Endothelial cell (in vitro differentiated cells): Measurements from ENCODE around the gene SPTBN5. TPM values are rescaled to one million over a fixed set of nuclear protein-coding genes. Genes with fewer than 3 reads are reported as not detected.

Experiments
- DNase-seq: peaks from one replicate; pipeline ENCODE4 v3.0.0; 2021; ENCODE audit warnings: low spot score
- H3K27ac Mint-ChIP-seq: one replicate; pipeline ENCODE4 v1.8.0; 2021; ENCODE audit warnings: mixed read lengths, inconsistent platforms; ENCODE audit not compliant: unreplicated experiment
- H3K27me3 Mint-ChIP-seq: one replicate; pipeline ENCODE4 v1.8.0; 2021; ENCODE audit warnings: mild to moderate bottlenecking, moderate library complexity, mixed read lengths, inconsistent platforms; ENCODE audit not compliant: unreplicated experiment
- H3K36me3 Mint-ChIP-seq: one replicate; pipeline ENCODE4 v1.8.0; 2021; ENCODE audit warnings: mild to moderate bottlenecking, low read depth, mixed read lengths, inconsistent platforms; ENCODE audit not compliant: unreplicated experiment
- H3K4me1 Mint-ChIP-seq: one replicate; pipeline ENCODE4 v1.8.0; 2021; ENCODE audit warnings: mild to moderate bottlenecking, mixed read lengths, inconsistent platforms; ENCODE audit not compliant: unreplicated experiment
- H3K4me3 Mint-ChIP-seq: one replicate; pipeline ENCODE4 v1.8.0; 2021; ENCODE audit warnings: mild to moderate bottlenecking, mixed read lengths, inconsistent platforms; ENCODE audit not compliant: unreplicated experiment
- H3K9me3 Mint-ChIP-seq: one replicate; pipeline ENCODE4 v1.8.0; 2021; ENCODE audit warnings: mixed read lengths, inconsistent platforms; ENCODE audit not compliant: unreplicated experiment
- CTCF ChIP-seq: fragments of 200-600 bp; sonication (generic); IDR thresholded peaks from one replicate; pipeline ENCODE4 v1.5.0; 2021; ENCODE audit warnings: antibody characterized with exemption; ENCODE audit not compliant: unreplicated experiment
- total RNA-seq: library from RNA; stranded (reverse); fragmentation: NEBNext Ultra II Directional; extraction: Animal tissue kit (Norgen Biotek cat#: 25700); gene quantifications from one replicate; pipeline ENCODE4 v1.2.1, GENCODE V29; 2021; ENCODE audit not compliant: unreplicated experiment

The SPTBN5 gene
- total RNA-seq, 1 donor from 2014 or later, result 9.4 TPM

GRCh38 chr15:41881550-41881919 is 12.3 kb downstream of the SPTBN5 start:
- Mint-ChIP-seq H3K27ac (peak overlapping the region; percentile 65), H3K27me3 (peaks cover 30% of the 10 kb centered on the region), H3K4me3 (no peak overlapping the region), H3K36me3 (peaks cover 20% of the 10 kb centered on the region), H3K9me3 (no peaks in the 10 kb centered on the region), H3K4me1 (peaks cover 6% of the 10 kb centered on the region)
- no peak for TF ChIP-seq CTCF
- DNase-seq, result no peak

GRCh38 chr15:41881086-41881485 is 12.8 kb downstream of the SPTBN5 start:
- Mint-ChIP-seq H3K36me3 (peaks cover 20% of the 10 kb centered on the region), H3K27me3 (peaks cover 29% of the 10 kb centered on the region), H3K4me1 (peaks cover 6% of the 10 kb centered on the region), H3K9me3 (no peaks in the 10 kb centered on the region), H3K27ac (peak overlapping the region; percentile 65), H3K4me3 (no peak overlapping the region)
- DNase-seq, result no peak
- TF ChIP-seq CTCF, result no peak

DNA sequence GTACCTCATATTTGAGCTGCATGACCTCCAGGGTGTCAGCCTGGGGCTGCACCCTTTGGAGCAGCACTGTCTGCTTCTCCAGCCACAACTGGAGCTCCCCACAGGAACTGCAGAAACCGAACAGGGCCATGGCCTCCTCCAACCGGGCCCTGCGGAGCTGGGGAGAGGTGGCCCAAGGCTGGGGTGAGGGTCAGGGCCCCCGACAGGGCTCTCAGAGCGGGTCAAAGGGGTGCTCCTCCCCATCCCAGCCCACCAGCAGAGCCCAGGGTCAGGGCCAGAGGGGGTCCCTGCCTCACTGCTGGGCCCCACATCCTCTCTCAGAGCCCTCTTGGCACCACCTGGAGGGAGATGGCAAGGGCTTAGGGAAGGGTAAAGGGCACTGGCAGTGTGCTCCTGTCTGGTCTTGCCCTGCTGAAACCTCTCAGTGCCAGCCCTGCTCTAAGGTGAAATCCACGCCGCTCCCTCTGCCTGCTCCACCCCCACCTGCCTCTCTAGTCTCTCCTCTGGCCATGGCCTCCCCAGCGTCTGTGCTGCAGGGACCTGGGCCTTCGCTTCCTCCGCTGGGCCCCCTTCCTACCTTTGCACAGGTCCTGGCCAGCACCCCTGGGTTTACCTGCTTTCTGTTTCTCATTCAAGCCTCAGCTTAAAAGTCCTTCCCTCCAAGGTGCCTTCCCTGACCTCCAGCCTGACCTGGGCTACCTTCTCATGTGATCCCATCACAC is 13.5 kb downstream of the SPTBN5 start:
- DNase-seq, result no peak
- peak overlapping the region; percentile 29 for H3K4me3 Mint-ChIP-seq
- H3K9me3 Mint-ChIP-seq, result no peaks in the 10 kb centered on the region
- peaks cover 18% of the 10 kb centered on the region for H3K36me3 Mint-ChIP-seq
- peaks cover 4% of the 10 kb centered on the region for H3K4me1 Mint-ChIP-seq
- TF ChIP-seq CTCF, result no peak
- peaks cover 27% of the 10 kb centered on the region for H3K27me3 Mint-ChIP-seq
- no peak overlapping the region for H3K27ac Mint-ChIP-seq

GRCh38 chr15:41879321-41879845 is 14.5 kb downstream of the SPTBN5 start:
- H3K9me3 Mint-ChIP-seq, result no peaks in the 10 kb centered on the region
- peaks cover 24% of the 10 kb centered on the region for H3K27me3 Mint-ChIP-seq
- H3K36me3 Mint-ChIP-seq, result peaks cover 12% of the 10 kb centered on the region

More at GRCh38 chr15:41879321-41879845, 14.5 kb downstream of the SPTBN5 start:
- TF ChIP-seq CTCF, result no peak
- H3K4me3 Mint-ChIP-seq, result peak overlapping the region; percentile 73
- DNase-seq, result no peak
- no peak overlapping the region for H3K27ac Mint-ChIP-seq
- peaks cover 3% of the 10 kb centered on the region for H3K4me1 Mint-ChIP-seq
